WI38 (cell line): ENCODE results near the gene PATE4.

ENCODE experiments used
- H3K4me3 ChIP-seq: 2 replicates; pipeline ENCODE4 v1.5.1; 2011; ENCODE audit warnings: low read depth, mild to moderate bottlenecking, control low read depth, low read length
- CTCF ChIP-seq: IDR thresholded peaks from 2 replicates; pipeline ENCODE4 v1.5.1; 2012; ENCODE audit warnings: low read depth, mild to moderate bottlenecking, control low read depth, low read length

The PATE4 gene

GRCh38 chr11:125887373-125888324 is 54.5 kb downstream of the PATE4 start, which contains the start of gene HYLS1:
HYLS1 (plus strand) TSS chr11:125887668; CDS start chr11:125899369, 11,701 bp downstream.
- no peak for TF ChIP-seq CTCF

More at GRCh38 chr11:125887373-125888324, 54.5 kb downstream of the PATE4 start, which contains the start of gene HYLS1:
- peak within 1 kb of the TSS; percentile 83 for H3K4me3 ChIP-seq
